Activated CD4-positive, alpha-beta T cell treated with anti-CD3 and anti-CD28 coated beads, Interleukin-2, amount 10 ng/mL, durations not matched to agents 7 days and 5 days (primary cell): ENCODE results near the gene CYP8B1. TPM values are rescaled to one million over a fixed set of nuclear protein-coding genes. Genes with fewer than 3 reads are reported as not detected.

Source experiments
- CTCF ChIA-PET: fragments of 350-600 bp; sonication (Branson Sonifier 250); formaldehyde crosslinking; loops from one replicate; lab custom pipeline; 2021; ENCODE audit warnings: antibody characterized with exemption; lab: Charles Lee
- POLR2A ChIA-PET: fragments of 350-600 bp; sonication (Branson Sonifier 250); formaldehyde crosslinking; loops from one replicate; lab custom pipeline; 2021; ENCODE audit warnings: antibody characterized with exemption; lab: Charles Lee
- DNase-seq: peaks from one replicate; pipeline ENCODE4 v3.0.0-alpha.2; 2020
- H3K27ac Mint-ChIP-seq: one replicate; pipeline ENCODE4 v1.8.0; 2021; ENCODE audit warnings: mild to moderate bottlenecking, moderate library complexity, mixed read lengths
- H3K27me3 Mint-ChIP-seq: one replicate; pipeline ENCODE4 v1.8.0; 2021; ENCODE audit warnings: mixed read lengths
- H3K36me3 Mint-ChIP-seq: one replicate; pipeline ENCODE4 v1.8.0; 2021; ENCODE audit warnings: low read depth, mixed read lengths
- H3K4me1 Mint-ChIP-seq: one replicate; pipeline ENCODE4 v1.8.0; 2021; ENCODE audit warnings: mixed read lengths
- H3K4me3 Mint-ChIP-seq: one replicate; pipeline ENCODE4 v1.8.0; 2021; ENCODE audit warnings: mild to moderate bottlenecking, moderate library complexity, mixed read lengths
- H3K9me3 Mint-ChIP-seq: one replicate; pipeline ENCODE4 v1.8.0; 2021; ENCODE audit warnings: mixed read lengths
- total RNA-seq, 2 experiments: library from RNA; stranded (reverse); gene quantifications; one replicate each; pipeline ENCODE4 v1.2.3, GENCODE V29; 2021

Gene CYP8B1
- total RNA-seq, 2 experiments from 2014 or later = not detected

DNA sequence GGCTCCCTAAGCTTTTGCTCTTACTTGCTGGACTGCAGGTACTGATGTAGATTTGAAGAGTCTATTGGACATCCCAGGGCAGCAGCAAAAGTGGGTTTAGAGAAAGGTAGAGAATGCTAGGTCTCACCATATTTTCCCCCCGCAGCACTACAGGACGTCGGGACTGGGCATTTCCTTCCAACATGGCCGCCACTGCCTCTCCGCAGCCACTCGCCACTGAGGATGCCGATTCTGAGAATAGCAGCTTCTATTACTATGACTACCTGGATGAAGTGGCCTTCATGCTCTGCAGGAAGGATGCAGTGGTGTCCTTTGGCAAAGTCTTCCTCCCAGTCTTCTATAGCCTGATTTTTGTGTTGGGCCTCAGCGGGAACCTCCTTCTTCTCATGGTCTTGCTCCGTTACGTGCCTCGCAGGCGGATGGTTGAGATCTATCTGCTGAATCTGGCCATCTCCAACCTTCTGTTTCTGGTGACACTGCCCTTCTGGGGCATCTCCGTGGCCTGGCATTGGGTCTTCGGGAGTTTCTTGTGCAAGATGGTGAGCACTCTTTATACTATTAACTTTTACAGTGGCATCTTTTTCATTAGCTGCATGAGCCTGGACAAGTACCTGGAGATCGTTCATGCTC lies 11.2 kb downstream of the CYP8B1 start:
- Mint-ChIP-seq H3K9me3 (no peaks in the 10 kb centered on the region), H3K27ac (no peak overlapping the region), H3K36me3 (no peaks in the 10 kb centered on the region), H3K4me3 (no peak overlapping the region), H3K27me3 (peaks cover 33% of the 10 kb centered on the region), H3K4me1 (no peaks in the 10 kb centered on the region)
- ChIA-PET CTCF (interaction anchor here (0.5 to 0.7 kb wide), 2 partner anchors 21 to 22 kb away, joined by 3 to 4 read pairs; no protein-coding TSS in a partner anchor), POLR2A (no interaction called here)
- no peak for DNase-seq

DNA sequence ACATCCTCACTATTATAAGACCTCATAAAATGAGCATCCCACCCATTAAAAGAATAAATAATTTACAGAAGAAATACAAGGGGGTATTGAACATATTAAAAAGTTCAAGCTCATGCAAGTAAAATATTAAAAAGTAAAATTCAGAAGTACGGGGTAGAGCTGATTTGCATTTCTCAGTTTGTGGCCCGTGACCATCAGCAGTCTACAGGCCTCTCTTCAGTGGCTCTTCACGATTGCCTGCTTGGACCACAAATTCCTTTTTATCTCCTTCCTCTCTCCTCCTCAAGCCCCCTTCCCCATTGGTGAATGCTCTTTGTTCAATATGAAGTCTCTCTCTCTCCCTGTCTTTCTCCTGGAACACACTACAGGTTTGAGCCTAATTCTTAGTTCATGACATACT lies 19.1 kb downstream of the CYP8B1 start:
- POLR2A ChIA-PET = no interaction called here
- Mint-ChIP-seq H3K4me1 (no peaks in the 10 kb centered on the region), H3K27ac (no peak overlapping the region), H3K36me3 (no peaks in the 10 kb centered on the region), H3K4me3 (no peak overlapping the region), H3K27me3 (peaks cover 27% of the 10 kb centered on the region), H3K9me3 (no peaks in the 10 kb centered on the region)
- no peak for DNase-seq
- CTCF ChIA-PET = no interaction called here

GRCh38 chr3:42855547-42856380 lies 19.9 kb downstream of the CYP8B1 start:
- Mint-ChIP-seq H3K4me3 (no peak overlapping the region), H3K27ac (no peak overlapping the region), H3K9me3 (no peaks in the 10 kb centered on the region), H3K4me1 (no peaks in the 10 kb centered on the region), H3K36me3 (no peaks in the 10 kb centered on the region), H3K27me3 (peaks cover 21% of the 10 kb centered on the region)
- ChIA-PET POLR2A (no interaction called here), CTCF (no interaction called here)
- DNase-seq = no peak

DNA sequence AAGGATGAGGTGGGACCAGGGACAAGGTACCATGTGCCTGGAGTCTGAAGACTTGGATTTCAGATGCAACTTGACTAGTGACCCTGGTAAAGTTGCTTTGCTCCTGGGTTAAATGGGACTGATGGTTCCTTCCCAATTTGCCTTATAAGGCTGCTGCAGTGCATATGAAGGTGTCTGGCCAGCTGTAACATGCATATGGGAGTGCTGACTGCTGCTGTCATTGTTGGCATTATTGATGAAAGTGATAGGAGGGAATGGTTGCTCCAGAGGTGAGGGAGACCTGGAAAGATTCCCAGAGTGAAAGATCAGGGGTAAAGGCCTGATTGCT lies 20.5 kb downstream of the CYP8B1 start:
- Mint-ChIP-seq H3K27me3 (peaks cover 16% of the 10 kb centered on the region), H3K4me1 (no peaks in the 10 kb centered on the region), H3K4me3 (no peak overlapping the region), H3K36me3 (no peaks in the 10 kb centered on the region), H3K27ac (no peak overlapping the region), H3K9me3 (no peaks in the 10 kb centered on the region)
- CTCF ChIA-PET = no interaction called here
- no peak for DNase-seq
- POLR2A ChIA-PET = no interaction called here

- H3K4me1 Mint-ChIP-seq = no peaks in the 10 kb centered on the region
- H3K36me3 Mint-ChIP-seq = no peaks in the 10 kb centered on the region
- ChIA-PET POLR2A (no interaction called here), CTCF (no interaction called here)
- H3K27me3 Mint-ChIP-seq = peaks cover 6% of the 10 kb centered on the region
- H3K4me3 Mint-ChIP-seq = no peak overlapping the region
- no peak overlapping the region for H3K27ac Mint-ChIP-seq
- no peaks in the 10 kb centered on the region for H3K9me3 Mint-ChIP-seq
- no peak for DNase-seq
Measured at GRCh38 chr3:42853739-42854302, 21.9 kb downstream of the CYP8B1 start.

GRCh38 chr3:42853056-42853455 lies 22.6 kb downstream of the CYP8B1 start:
- peaks cover 2% of the 10 kb centered on the region for H3K27me3 Mint-ChIP-seq
- no peaks in the 10 kb centered on the region for H3K9me3 Mint-ChIP-seq
- ChIA-PET POLR2A (no interaction called here), CTCF (no interaction called here)
- H3K4me3 Mint-ChIP-seq = no peak overlapping the region
- no peaks in the 10 kb centered on the region for H3K36me3 Mint-ChIP-seq
- H3K4me1 Mint-ChIP-seq = no peaks in the 10 kb centered on the region
- no peak for DNase-seq
- H3K27ac Mint-ChIP-seq = no peak overlapping the region

GRCh38 chr3:42852441-42852840 lies 23.2 kb downstream of the CYP8B1 start:
- H3K27ac Mint-ChIP-seq = no peak overlapping the region
- ChIA-PET POLR2A (no interaction called here), CTCF (interaction anchor here (1.3 kb wide), 1 partner anchor 39 kb away, joined by 3 read pairs; no protein-coding TSS in a partner anchor)
- peaks cover 5% of the 10 kb centered on the region for H3K4me1 Mint-ChIP-seq
- no peak overlapping the region for H3K4me3 Mint-ChIP-seq
- no peaks in the 10 kb centered on the region for H3K36me3 Mint-ChIP-seq
- H3K9me3 Mint-ChIP-seq = no peaks in the 10 kb centered on the region
- no peak for DNase-seq
- peaks cover 2% of the 10 kb centered on the region for H3K27me3 Mint-ChIP-seq

- DNase-seq = no peak
- peaks cover 14% of the 10 kb centered on the region for H3K4me1 Mint-ChIP-seq
- ChIA-PET POLR2A (no interaction called here), CTCF (interaction anchor here (0.7 to 1.8 kb wide), 4 partner anchors 20 to 38 kb away, joined by 3 to 6 read pairs (median 4); no protein-coding TSS in a partner anchor)
- no peaks in the 10 kb centered on the region for H3K36me3 Mint-ChIP-seq
- no peaks in the 10 kb centered on the region for H3K9me3 Mint-ChIP-seq
- H3K27ac Mint-ChIP-seq = no peak overlapping the region
- no peak overlapping the region for H3K4me3 Mint-ChIP-seq
- H3K27me3 Mint-ChIP-seq = no peaks in the 10 kb centered on the region
Measured at GRCh38 chr3:42851228-42851834, 24.3 kb downstream of the CYP8B1 start.

DNA sequence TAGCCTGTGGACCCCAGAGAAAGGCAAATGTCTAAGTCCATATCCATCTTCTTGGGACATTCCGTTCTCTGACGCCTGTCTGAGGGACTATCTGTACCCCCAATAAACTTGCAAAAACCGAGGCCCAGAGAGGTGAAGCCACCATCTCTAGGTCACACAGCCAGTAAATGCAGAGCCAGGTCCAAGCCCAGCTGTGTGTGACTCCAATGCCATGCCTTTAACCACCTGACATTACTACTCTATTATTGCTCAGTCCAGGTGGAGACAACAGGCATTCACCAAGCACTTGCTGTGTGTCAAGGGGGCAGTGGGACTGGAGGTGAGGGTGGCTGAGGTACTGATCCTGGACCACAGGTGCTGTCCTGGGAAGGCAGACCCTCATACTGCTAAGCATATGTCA lies 25.4 kb downstream of the CYP8B1 start:
- CTCF ChIA-PET = interaction anchor here (1.8 kb wide), 1 partner anchor 31 kb away, joined by 6 read pairs; no protein-coding TSS in a partner anchor
- DNase-seq = no peak
- Mint-ChIP-seq H3K27me3 (no peaks in the 10 kb centered on the region), H3K9me3 (no peaks in the 10 kb centered on the region), H3K36me3 (no peaks in the 10 kb centered on the region), H3K4me1 (peaks cover 14% of the 10 kb centered on the region), H3K27ac (no peak overlapping the region), H3K4me3 (no peak overlapping the region)
- POLR2A ChIA-PET = no interaction called here

DNA sequence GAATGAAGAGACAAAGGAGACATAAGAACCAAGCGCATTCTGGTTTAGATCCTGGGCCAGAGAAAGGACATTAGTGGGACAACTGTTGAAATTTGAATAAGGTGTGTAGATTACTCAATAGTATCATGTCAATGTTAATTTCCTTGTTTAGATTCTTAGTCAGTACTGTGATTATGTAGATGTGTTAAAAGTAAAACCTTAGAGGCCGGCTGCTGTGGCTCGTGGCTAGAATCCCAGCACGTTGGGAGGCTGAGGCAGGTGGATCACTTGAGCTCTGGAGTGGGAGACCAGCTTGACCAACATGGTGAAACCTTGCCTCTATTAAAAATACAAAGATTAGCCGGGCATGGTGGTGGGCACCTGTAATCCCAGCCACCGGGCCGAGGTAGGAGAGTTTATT lies 26.7 kb downstream of the CYP8B1 start:
- H3K9me3 Mint-ChIP-seq = no peaks in the 10 kb centered on the region
- no peak overlapping the region for H3K27ac Mint-ChIP-seq
- CTCF ChIA-PET = no interaction called here
- no peaks in the 10 kb centered on the region for H3K36me3 Mint-ChIP-seq
- DNase-seq = no peak
- POLR2A ChIA-PET = no interaction called here
- no peaks in the 10 kb centered on the region for H3K27me3 Mint-ChIP-seq
- peaks cover 14% of the 10 kb centered on the region for H3K4me1 Mint-ChIP-seq
- H3K4me3 Mint-ChIP-seq = no peak overlapping the region

- Mint-ChIP-seq H3K9me3 (no peaks in the 10 kb centered on the region), H3K4me3 (no peak overlapping the region), H3K27ac (no peak overlapping the region), H3K36me3 (no peaks in the 10 kb centered on the region), H3K4me1 (peaks cover 14% of the 10 kb centered on the region), H3K27me3 (no peaks in the 10 kb centered on the region)
- ChIA-PET CTCF (interaction anchor here (0.7 kb wide), 1 partner anchor 573 kb away, joined by 3 read pairs; no protein-coding TSS in a partner anchor), POLR2A (no interaction called here)
- no peak for DNase-seq
Measured at GRCh38 chr3:42847731-42848130, 27.9 kb downstream of the CYP8B1 start.

DNA sequence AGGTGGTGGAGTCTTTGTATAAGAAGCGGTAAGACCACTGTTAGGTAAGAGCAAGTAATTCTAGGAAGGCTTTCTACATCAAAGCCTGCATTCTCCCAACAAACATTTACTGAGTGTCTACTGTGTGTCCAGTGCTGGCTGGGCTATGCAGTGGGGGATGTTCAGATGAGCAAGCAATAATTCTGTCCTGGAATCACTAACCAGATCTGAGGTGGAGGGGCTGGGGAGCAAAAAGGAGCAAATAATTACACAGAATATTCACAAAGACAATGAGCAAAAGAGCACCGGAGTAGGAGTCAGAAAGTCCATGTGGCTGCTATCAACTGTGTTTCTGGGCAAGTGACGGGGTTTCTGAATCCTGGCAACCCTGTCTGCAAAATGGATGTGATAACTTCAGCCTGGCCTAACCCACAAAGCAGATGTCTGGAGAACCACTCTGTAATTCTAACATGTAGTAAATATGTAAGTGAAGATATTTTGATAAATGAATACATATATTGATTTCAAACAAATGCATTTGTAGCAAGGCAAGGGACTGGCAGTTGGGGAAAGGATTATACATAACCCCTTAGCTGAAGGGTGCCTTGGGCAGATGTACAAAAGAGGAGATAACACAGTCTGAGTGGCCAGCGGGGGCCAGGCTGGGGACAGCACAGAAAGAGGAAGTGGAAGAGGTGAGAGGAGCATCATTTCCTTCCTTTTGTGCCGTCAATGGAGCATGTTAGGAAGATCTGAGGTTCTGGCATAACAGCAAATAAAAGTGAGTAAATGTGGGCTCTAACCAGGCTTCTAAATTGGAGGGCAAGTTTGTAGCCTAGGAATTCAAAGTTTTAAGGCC lies 28.8 kb downstream of the CYP8B1 start:
- Mint-ChIP-seq H3K4me3 (no peak overlapping the region), H3K27ac (peak overlapping the region; percentile 67), H3K9me3 (no peaks in the 10 kb centered on the region), H3K27me3 (no peaks in the 10 kb centered on the region), H3K36me3 (no peaks in the 10 kb centered on the region), H3K4me1 (peaks cover 14% of the 10 kb centered on the region)
- CTCF ChIA-PET = interaction anchor here (0.5 kb wide), 1 partner anchor 13 kb away, joined by 3 read pairs; no protein-coding TSS in a partner anchor
- no peak for DNase-seq
- POLR2A ChIA-PET = no interaction called here
